OCI-LY3 (cell line): ENCODE data around the gene HS3ST6.

Experiments
- EZH2phosphoT487 ChIP-seq: fragments of 200-600 bp; shearing (Covaris generic); IDR thresholded peaks from 2 replicates; pipeline ENCODE4 v1.6.1; 2018; ENCODE audit warnings: antibody characterized with exemption, mixed run types, low read depth
- TF ChIP-seq, protein P1 (sequence below): fragments of 200-600, 300-600 bp; sonication (generic); IDR thresholded peaks from 2 replicates; pipeline ENCODE4 v1.5.1; 2014; ENCODE audit warnings: antibody characterized with exemption, low read length, low read depth

DNA sequence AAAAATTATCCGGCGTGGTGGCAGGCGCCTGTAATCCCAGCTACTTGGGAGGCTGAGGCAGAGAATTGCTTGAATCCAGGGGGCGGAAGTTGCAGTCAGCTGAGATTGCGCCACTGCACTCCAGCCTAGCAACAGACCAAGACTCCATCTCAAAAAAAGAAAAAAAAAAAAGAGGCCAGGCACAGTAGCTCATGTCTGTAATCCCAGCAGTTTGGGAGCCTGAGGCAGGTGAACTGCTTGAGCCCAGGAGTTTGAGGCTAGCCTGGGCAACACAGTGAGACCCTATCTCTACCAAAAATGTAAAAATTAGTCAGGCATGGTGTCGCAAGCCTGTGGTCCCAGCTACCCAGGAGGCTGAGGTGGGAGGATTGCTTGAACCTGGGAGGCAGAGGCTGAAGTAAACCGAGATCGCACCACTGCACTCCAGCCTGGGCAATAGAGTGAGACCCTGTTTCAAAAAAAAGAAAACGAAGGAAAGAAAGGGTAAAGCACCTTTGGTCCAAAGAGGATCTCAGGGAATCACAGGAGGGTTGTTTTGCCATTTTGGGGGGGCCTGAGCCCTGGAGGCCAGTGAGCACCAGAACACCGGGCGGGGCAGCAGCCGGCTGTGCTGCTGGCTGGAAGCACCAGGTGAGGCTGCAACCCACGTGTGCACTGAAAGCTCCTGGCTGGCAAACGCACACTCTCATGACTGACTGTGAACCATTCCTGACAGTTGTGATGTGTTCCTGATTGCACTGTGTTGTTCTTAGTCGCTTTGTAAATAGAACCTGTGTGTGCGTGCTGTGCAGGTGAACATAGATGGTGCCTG, 18.4 kb downstream of the HS3ST6 start:
- TF ChIP-seq, protein P1, sequence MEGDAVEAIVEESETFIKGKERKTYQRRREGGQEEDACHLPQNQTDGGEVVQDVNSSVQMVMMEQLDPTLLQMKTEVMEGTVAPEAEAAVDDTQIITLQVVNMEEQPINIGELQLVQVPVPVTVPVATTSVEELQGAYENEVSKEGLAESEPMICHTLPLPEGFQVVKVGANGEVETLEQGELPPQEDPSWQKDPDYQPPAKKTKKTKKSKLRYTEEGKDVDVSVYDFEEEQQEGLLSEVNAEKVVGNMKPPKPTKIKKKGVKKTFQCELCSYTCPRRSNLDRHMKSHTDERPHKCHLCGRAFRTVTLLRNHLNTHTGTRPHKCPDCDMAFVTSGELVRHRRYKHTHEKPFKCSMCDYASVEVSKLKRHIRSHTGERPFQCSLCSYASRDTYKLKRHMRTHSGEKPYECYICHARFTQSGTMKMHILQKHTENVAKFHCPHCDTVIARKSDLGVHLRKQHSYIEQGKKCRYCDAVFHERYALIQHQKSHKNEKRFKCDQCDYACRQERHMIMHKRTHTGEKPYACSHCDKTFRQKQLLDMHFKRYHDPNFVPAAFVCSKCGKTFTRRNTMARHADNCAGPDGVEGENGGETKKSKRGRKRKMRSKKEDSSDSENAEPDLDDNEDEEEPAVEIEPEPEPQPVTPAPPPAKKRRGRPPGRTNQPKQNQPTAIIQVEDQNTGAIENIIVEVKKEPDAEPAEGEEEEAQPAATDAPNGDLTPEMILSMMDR, result no peak
- no peak for TF ChIP-seq EZH2phosphoT487
